LNCAP (cell line): ENCODE data around the gene TBCD.

ENCODE experiments used
- TF ChIP-seq, protein P1 (sequence below): fragments of 450-650 bp; IDR thresholded peaks from 2 replicates; pipeline ENCODE4 v1.5.1; 2017; ENCODE audit warnings: mild to moderate bottlenecking

TBCD gene

GRCh38 chr17:82734987-82735866 is 16.6 kb upstream of the TBCD start, which contains the start of gene FN3K:
Gene FN3K, plus strand, starts transcription at chr17:82735615. Its CDS starts 22 bp downstream, at chr17:82735637.
- TF ChIP-seq, protein P1, sequence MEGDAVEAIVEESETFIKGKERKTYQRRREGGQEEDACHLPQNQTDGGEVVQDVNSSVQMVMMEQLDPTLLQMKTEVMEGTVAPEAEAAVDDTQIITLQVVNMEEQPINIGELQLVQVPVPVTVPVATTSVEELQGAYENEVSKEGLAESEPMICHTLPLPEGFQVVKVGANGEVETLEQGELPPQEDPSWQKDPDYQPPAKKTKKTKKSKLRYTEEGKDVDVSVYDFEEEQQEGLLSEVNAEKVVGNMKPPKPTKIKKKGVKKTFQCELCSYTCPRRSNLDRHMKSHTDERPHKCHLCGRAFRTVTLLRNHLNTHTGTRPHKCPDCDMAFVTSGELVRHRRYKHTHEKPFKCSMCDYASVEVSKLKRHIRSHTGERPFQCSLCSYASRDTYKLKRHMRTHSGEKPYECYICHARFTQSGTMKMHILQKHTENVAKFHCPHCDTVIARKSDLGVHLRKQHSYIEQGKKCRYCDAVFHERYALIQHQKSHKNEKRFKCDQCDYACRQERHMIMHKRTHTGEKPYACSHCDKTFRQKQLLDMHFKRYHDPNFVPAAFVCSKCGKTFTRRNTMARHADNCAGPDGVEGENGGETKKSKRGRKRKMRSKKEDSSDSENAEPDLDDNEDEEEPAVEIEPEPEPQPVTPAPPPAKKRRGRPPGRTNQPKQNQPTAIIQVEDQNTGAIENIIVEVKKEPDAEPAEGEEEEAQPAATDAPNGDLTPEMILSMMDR, result no peak

GRCh38 chr17:82736511-82737185 is 15.2 kb upstream of the TBCD start:
- TF ChIP-seq, protein P1, result no peak

GRCh38 chr17:82737967-82738877 is 13.6 kb upstream of the TBCD start:
- TF ChIP-seq, protein P1, result no peak

GRCh38 chr17:82740906-82741759 is 10.7 kb upstream of the TBCD start:
- TF ChIP-seq, protein P1, result no peak

DNA sequence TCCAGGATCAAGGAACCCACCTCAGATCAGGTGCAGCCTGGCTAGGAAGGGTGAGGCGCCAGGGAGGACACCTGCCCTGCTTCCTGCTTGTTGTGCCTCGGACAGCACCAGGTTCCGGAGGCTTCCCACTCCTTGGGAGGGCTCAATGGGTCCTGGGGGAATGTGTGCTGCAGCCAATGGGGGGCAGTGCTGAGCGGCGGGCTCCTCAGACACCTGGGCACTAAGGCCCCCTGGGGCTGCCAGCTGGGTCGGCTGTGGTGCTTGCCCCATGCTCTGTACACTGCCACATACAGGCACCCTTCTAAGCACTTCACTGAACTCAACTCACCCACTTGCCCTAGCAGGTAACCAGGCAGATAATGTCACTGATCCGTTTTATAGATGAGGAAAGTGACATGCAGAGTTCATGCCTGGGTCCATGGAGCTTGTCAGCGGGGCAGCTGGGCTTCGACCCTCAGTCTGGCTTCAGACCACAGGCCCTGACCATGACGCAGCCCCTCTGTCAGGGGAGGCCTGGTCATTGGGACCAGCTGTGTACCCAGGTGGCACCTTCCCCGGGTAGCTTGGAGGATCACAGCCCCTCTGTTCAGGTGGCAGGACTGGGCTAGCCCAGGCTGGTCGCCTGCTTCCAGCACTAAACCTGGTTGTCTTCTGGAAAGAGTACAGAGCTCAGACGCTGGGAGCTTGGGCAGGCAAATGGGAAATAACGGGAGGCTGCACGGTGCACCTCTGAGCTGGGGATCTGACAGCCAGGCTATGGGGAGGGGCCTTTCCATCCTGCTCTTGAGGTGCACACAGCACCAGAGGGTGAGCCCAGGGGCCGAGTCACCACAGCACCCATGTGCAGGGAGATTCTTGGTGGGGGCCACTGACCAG is 8.3 kb upstream of the TBCD start:
- TF ChIP-seq, protein P1, result no peak

DNA sequence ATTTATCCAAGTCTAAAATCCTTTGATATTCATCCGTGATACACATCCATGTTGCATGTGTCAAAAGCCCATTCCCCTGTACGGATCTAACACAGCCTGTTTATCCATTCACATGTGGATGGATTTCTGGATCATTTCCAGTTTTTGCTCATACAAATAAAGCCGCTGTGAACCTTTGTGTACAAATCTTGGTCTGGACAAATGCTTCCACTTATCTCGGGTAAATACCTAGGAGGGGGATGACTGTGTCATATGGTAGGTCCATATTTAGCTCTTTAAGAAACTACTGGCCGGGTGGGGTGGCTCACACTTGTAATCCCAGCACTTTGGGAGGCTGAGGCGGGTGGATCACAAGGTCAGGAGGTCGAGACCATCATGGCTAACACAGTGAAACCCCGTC is 6.3 kb upstream of the TBCD start:
- TF ChIP-seq, protein P1, result no peak
